ENCODE measurements around the gene TCEA3.

Gene TCEA3

GRCh38 chr1:23466423-23466989 is 42.0 kb upstream of the TCEA3 start:
- Histone ChIP-seq H4K20me1 (ENCODE audit: insufficient read depth, low read length) (no peaks in the 10 kb centered on the region), H3K4me2 (ENCODE audit: low read depth, low read length) (no peak overlapping the region), H3K4me1 (ENCODE audit: low read length) (no peaks in the 10 kb centered on the region), H3K9ac (ENCODE audit: low read length) (no peak overlapping the region), H2AFZ (ENCODE audit: low read length) (no peak overlapping the region), H3K9me3 (replicated peaks; ENCODE audit: insufficient read depth, low read length) (no peaks in the 10 kb centered on the region), H3K27ac (ENCODE audit: low read length) (no peak overlapping the region), H3K4me3 (ENCODE audit: low read length) (no peak overlapping the region), H3K79me2 (ENCODE audit: low read length) (no peaks in the 10 kb centered on the region), H3K36me3 (replicated peaks; ENCODE audit: insufficient read depth, low read length) (no peaks in the 10 kb centered on the region), H3K9me2 (replicated peaks; ENCODE audit: insufficient read depth, low read length) (no peaks in the 10 kb centered on the region), H3F3A (ENCODE audit: insufficient read depth, low read length) (no peaks in the 10 kb centered on the region), H3K27me3 (replicated peaks; ENCODE audit: insufficient read depth, low read length) (no peaks in the 10 kb centered on the region)
- no peak for TF ChIP-seq EZH2phosphoT487 (IDR thresholded peaks at IDR 0.05; ENCODE audit: low read length)
- DNase-seq, result no peak

GRCh38 chr1:23463286-23463685 is 38.7 kb upstream of the TCEA3 start:
- no peaks in the 10 kb centered on the region for H3F3A ChIP-seq (ENCODE audit: insufficient read depth, low read length)
- H3K9me2 ChIP-seq (replicated peaks; ENCODE audit: insufficient read depth, low read length), result no peaks in the 10 kb centered on the region
- no peak overlapping the region for H3K4me2 ChIP-seq (ENCODE audit: low read depth, low read length)
- no peaks in the 10 kb centered on the region for H3K36me3 ChIP-seq (replicated peaks; ENCODE audit: insufficient read depth, low read length)
- H3K4me3 ChIP-seq (ENCODE audit: low read length), result no peak overlapping the region
- no peak overlapping the region for H3K9ac ChIP-seq (ENCODE audit: low read length)
- H2AFZ ChIP-seq (ENCODE audit: low read length), result no peak overlapping the region
- H3K27ac ChIP-seq (ENCODE audit: low read length), result no peak overlapping the region
- H4K20me1 ChIP-seq (ENCODE audit: insufficient read depth, low read length), result no peaks in the 10 kb centered on the region
- no peak for DNase-seq
- H3K79me2 ChIP-seq (ENCODE audit: low read length), result no peaks in the 10 kb centered on the region
- H3K27me3 ChIP-seq (replicated peaks; ENCODE audit: insufficient read depth, low read length), result no peaks in the 10 kb centered on the region
- H3K4me1 ChIP-seq (ENCODE audit: low read length), result no peaks in the 10 kb centered on the region
- no peak for TF ChIP-seq EZH2 (optimal IDR thresholded peaks at IDR 0.05; ENCODE audit: low read depth, low read length)
- no peak for TF ChIP-seq EZH2phosphoT487 (IDR thresholded peaks at IDR 0.05; ENCODE audit: low read length)
- TF ChIP-seq CTCF (IDR thresholded peaks at IDR 0.05; ENCODE audit: low read length), result no peak
- no peaks in the 10 kb centered on the region for H3K9me3 ChIP-seq (replicated peaks; ENCODE audit: insufficient read depth, low read length)

GRCh38 chr1:23462766-23463165 is 38.2 kb upstream of the TCEA3 start:
- Histone ChIP-seq H3K9ac (ENCODE audit: low read length) (no peak overlapping the region), H3K9me2 (replicated peaks; ENCODE audit: insufficient read depth, low read length) (no peaks in the 10 kb centered on the region), H3K79me2 (ENCODE audit: low read length) (no peaks in the 10 kb centered on the region), H3F3A (ENCODE audit: insufficient read depth, low read length) (no peaks in the 10 kb centered on the region), H3K27me3 (replicated peaks; ENCODE audit: insufficient read depth, low read length) (no peaks in the 10 kb centered on the region), H3K4me2 (ENCODE audit: low read depth, low read length) (no peak overlapping the region), H3K27ac (ENCODE audit: low read length) (no peak overlapping the region), H3K36me3 (replicated peaks; ENCODE audit: insufficient read depth, low read length) (no peaks in the 10 kb centered on the region), H3K4me3 (ENCODE audit: low read length) (no peak overlapping the region), H3K4me1 (ENCODE audit: low read length) (no peaks in the 10 kb centered on the region), H2AFZ (ENCODE audit: low read length) (no peak overlapping the region), H3K9me3 (replicated peaks; ENCODE audit: insufficient read depth, low read length) (no peaks in the 10 kb centered on the region), H4K20me1 (ENCODE audit: insufficient read depth, low read length) (no peaks in the 10 kb centered on the region)
- no peak for TF ChIP-seq CTCF (IDR thresholded peaks at IDR 0.05; ENCODE audit: low read length)
- TF ChIP-seq EZH2 (optimal IDR thresholded peaks at IDR 0.05; ENCODE audit: low read depth, low read length), result no peak
- TF ChIP-seq EZH2phosphoT487 (IDR thresholded peaks at IDR 0.05; ENCODE audit: low read length), result no peak
- DNase-seq, result no peak

GRCh38 chr1:23461050-23461449 is 36.5 kb upstream of the TCEA3 start:
- no peaks in the 10 kb centered on the region; the same call in 1 of the 2 replicates for H3K27me3 ChIP-seq (replicated peaks; ENCODE audit: insufficient read depth, low read length)
- no peak overlapping the region for H2AFZ ChIP-seq (ENCODE audit: low read length)
- no peak for DNase-seq

More at GRCh38 chr1:23461050-23461449, 36.5 kb upstream of the TCEA3 start:
- H3K4me1 ChIP-seq (ENCODE audit: low read length), result no peaks in the 10 kb centered on the region
- no peaks in the 10 kb centered on the region for H3K36me3 ChIP-seq (replicated peaks; ENCODE audit: insufficient read depth, low read length)
- no peaks in the 10 kb centered on the region for H3K79me2 ChIP-seq (ENCODE audit: low read length)
- no peaks in the 10 kb centered on the region for H4K20me1 ChIP-seq (ENCODE audit: insufficient read depth, low read length)
- no peak overlapping the region for H3K27ac ChIP-seq (ENCODE audit: low read length)
- TF ChIP-seq EZH2 (optimal IDR thresholded peaks at IDR 0.05; ENCODE audit: low read depth, low read length) (no peak), CTCF (IDR thresholded peaks at IDR 0.05; ENCODE audit: low read length) (no peak), EZH2phosphoT487 (IDR thresholded peaks at IDR 0.05; ENCODE audit: low read length) (no peak)
- no peak overlapping the region for H3K4me2 ChIP-seq (ENCODE audit: low read depth, low read length)
- no peaks in the 10 kb centered on the region for H3K9me3 ChIP-seq (replicated peaks; ENCODE audit: insufficient read depth, low read length)
- no peaks in the 10 kb centered on the region for H3F3A ChIP-seq (ENCODE audit: insufficient read depth, low read length)
- H3K4me3 ChIP-seq (ENCODE audit: low read length), result no peak overlapping the region
- no peak overlapping the region for H3K9ac ChIP-seq (ENCODE audit: low read length)
- no peaks in the 10 kb centered on the region for H3K9me2 ChIP-seq (replicated peaks; ENCODE audit: insufficient read depth, low read length)
